Tibial artery (tissue), 4 donors: Measurements from ENCODE around the gene WWC1.

ENCODE experiments used
- DNase-seq, 2 donors: peaks; one replicate each; pipeline ENCODE4 v3.0.0-alpha.2; 2019
- H3K27ac ChIP-seq, 2 donors: fragments of 200-600 bp; sonication (generic) in 1 of 2; 1 replicate in 1 of 2; 2 replicates in 1 of 2; pipeline ENCODE4 v1.5.1; 2018 to 2019; ENCODE audit warnings: mild to moderate bottlenecking in 1 of 2
- H3K27me3 ChIP-seq, 2 donors: fragments of 200-600 bp; sonication (generic) in 1 of 2; one replicate each; pipeline versions ENCODE4 v1.5.1 to v1.6.0; 2016 to 2019
- H3K36me3 ChIP-seq, 3 donors: fragments of 200-600 bp; sonication (generic) in 2 of 3; one replicate each; pipeline ENCODE4 v1.5.1; 2016 to 2019; ENCODE audit warnings: mild to moderate bottlenecking in 2 of 3
- H3K4me1 ChIP-seq, 4 donors: fragments of 200-600 bp; sonication (generic) in 2 of 4; 1 replicate in 3 of 4; 2 replicates in 1 of 4; pipeline ENCODE4 v1.5.1; 2016 to 2019
- H3K4me3 ChIP-seq, 2 donors: fragments of 200-600 bp; sonication (generic) in 1 of 2; 1 replicate in 1 of 2; 2 replicates in 1 of 2; pipeline ENCODE4 v1.5.1; 2018 to 2019; ENCODE audit warnings: mild to moderate bottlenecking in 2 of 2
- H3K9me3 ChIP-seq, 3 donors: fragments of 200-600 bp; sonication (generic) in 1 of 3; one replicate each; pipeline ENCODE4 v1.5.1; 2016 to 2019
- CTCF ChIP-seq, 2 experiments: fragments of 200-600 bp in 1 of 2; fragments of 450-650 bp in 1 of 2; IDR thresholded peaks; one replicate each; pipeline ENCODE4 v1.5.1; 2017 to 2019; ENCODE audit warnings: antibody characterized with exemption in 2 of 2, mild to moderate bottlenecking in 1 of 2, moderate library complexity in 1 of 2
- intact Hi-C: fragments of 100-400 bp; cut with DNase I; formaldehyde crosslinking; loops from one replicate; pipeline ENCODE4 v1.15.0; 2023; ENCODE audit warnings: low total_unique reads

Gene WWC1

GRCh38 chr5:168354397-168354796 lies 63.0 kb downstream of the WWC1 start:
- no peak for DNase-seq
- Histone ChIP-seq H3K9me3 (no peaks in the 10 kb centered on the region), H3K27ac (no peak overlapping the region), H3K4me1 (peaks cover 0 to 10% (median 0%) of the 10 kb centered on the region in 4 donors), H3K4me3 (no peak overlapping the region), H3K36me3 (no peaks in the 10 kb centered on the region), H3K27me3 (no peaks in the 10 kb centered on the region)
- no peak for TF ChIP-seq CTCF (IDR thresholded peaks at IDR 0.05)
- intact Hi-C loops, result no loop called here

- no peak for TF ChIP-seq CTCF (IDR thresholded peaks at IDR 0.05)
- peaks cover 0 to 7% of the 10 kb centered on the region in 2 donors for H3K27me3 ChIP-seq
- no peak overlapping the region for H3K27ac ChIP-seq
- DNase-seq, result peak in 1 of 2 donors; percentile 47
- peaks cover 0 to 10% (median 0%) of the 10 kb centered on the region in 4 donors for H3K4me1 ChIP-seq
- no peaks in the 10 kb centered on the region for H3K9me3 ChIP-seq
- intact Hi-C loops, result no loop called here
- no peaks in the 10 kb centered on the region for H3K36me3 ChIP-seq
- H3K4me3 ChIP-seq, result no peak overlapping the region
These were observed 64.7 kb downstream of the WWC1 start for GRCh38 chr5:168356171-168356570.

GRCh38 chr5:168356592-168356991 lies 65.1 kb downstream of the WWC1 start:
- Histone ChIP-seq H3K36me3 (no peaks in the 10 kb centered on the region), H3K4me1 (peaks cover 0 to 10% (median 0%) of the 10 kb centered on the region in 4 donors), H3K9me3 (no peaks in the 10 kb centered on the region), H3K4me3 (no peak overlapping the region), H3K27ac (no peak overlapping the region), H3K27me3 (peaks cover 0 to 7% of the 10 kb centered on the region in 2 donors)
- intact Hi-C loops, result no loop called here
- no peak for TF ChIP-seq CTCF (IDR thresholded peaks at IDR 0.05)
- peak in 1 of 2 donors; percentile 24 for DNase-seq

DNA sequence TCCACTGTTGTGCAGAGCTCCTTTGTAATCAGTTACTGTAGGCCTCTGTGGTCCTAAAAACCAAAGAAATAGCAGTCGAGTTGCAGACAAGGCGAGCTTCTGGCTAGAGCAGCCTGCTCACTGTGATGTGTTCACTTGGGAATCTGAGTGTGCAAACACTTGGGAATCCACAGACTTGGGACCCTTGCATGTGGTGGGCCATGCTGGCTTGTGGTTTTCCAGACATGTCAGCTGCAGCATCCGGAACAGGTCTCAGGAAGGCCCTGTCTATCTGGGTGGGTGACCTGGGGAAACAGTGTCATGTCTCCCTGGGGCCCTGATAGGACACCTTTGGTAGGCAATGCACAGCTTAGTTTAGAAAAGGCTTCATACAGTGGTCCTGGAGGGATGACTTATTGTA lies 66.4 kb downstream of the WWC1 start:
- intact Hi-C loops, result no loop called here
- no peaks in the 10 kb centered on the region for H3K36me3 ChIP-seq
- no peaks in the 10 kb centered on the region for H3K9me3 ChIP-seq
- no peak overlapping the region for H3K4me3 ChIP-seq
- TF ChIP-seq CTCF (IDR thresholded peaks at IDR 0.05), result no peak
- peaks cover 0 to 7% of the 10 kb centered on the region in 2 donors for H3K27me3 ChIP-seq
- no peak overlapping the region for H3K27ac ChIP-seq
- DNase-seq, result peak in 1 of 2 donors; percentile 12
- peaks cover 0 to 7% (median 0%) of the 10 kb centered on the region in 4 donors for H3K4me1 ChIP-seq

DNA sequence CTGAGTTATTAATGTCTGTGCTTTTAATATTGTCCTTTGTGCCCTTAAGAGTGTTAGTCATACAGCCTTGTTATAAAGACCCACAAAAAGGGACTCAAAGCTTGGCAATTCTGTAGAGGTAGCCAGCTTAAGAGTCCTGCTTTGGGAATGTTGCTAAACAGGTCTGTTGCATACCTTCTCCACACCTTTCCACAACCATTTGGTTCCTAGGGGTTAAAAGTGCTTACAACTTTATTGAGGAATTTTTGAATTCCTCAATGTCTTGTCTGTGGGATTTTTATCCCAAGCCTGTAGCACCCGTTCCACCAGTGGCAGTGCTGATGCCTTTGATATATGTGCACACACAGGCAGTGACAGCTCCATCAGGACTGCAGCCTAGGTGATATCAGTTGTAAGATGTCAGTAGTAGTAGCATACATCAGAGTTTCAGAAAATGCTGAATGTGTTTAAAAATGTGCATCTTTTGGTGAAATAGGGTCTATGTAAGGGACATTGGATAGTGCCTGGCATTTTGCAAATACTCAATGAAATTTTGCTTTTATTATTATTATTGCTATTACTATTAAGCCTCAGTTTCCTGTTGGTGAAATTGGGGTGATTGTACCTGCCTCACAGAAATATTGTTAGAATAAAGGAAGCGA lies 68.5 kb downstream of the WWC1 start:
- Histone ChIP-seq H3K9me3 (no peaks in the 10 kb centered on the region), H3K4me1 (peaks cover 0 to 9% (median 0%) of the 10 kb centered on the region in 4 donors), H3K27me3 (peaks cover 0 to 7% of the 10 kb centered on the region in 2 donors), H3K4me3 (no peak overlapping the region), H3K27ac (no peak overlapping the region), H3K36me3 (no peaks in the 10 kb centered on the region)
- intact Hi-C loops, result no loop called here
- no peak for TF ChIP-seq CTCF (IDR thresholded peaks at IDR 0.05)
- peak in 1 of 2 donors; percentile 1 for DNase-seq
